H1 (cell line): Measurements from ENCODE around the gene TPP1. TPM values are rescaled to one million over a fixed set of nuclear protein-coding genes. Genes with fewer than 3 reads are reported as not detected.

Experiments used
- BRCA1 ChIP-seq: IDR thresholded peaks from 2 replicates; pipeline ENCODE4 v1.6.1; 2012; ENCODE audit warnings: low read depth, low read length, improper control_type of control experiment
- CHD7 ChIP-seq: fragments of 300-600 bp; sonication (generic); IDR thresholded peaks from 2 replicates; pipeline ENCODE4 v1.7.1; 2012; ENCODE audit warnings: low read length, moderate library complexity, mild to moderate bottlenecking, inconsistent platforms; ENCODE audit not compliant: insufficient replicate concordance
- CTCF ChIP-seq, 3 experiments: IDR thresholded peaks; 1 replicate in 2 of 3; 2 replicates in 1 of 3; pipeline versions ENCODE4 v1.5.1 to v1.6.1; 2011; ENCODE audit warnings: low read length in 3 of 3, mild to moderate bottlenecking in 3 of 3, inconsistent platforms in 2 of 3, low read depth in 1 of 3, moderate library complexity in 1 of 3; ENCODE audit not compliant: insufficient read depth in 1 of 3; ENCODE audit errors: control extremely low read depth in 1 of 3
- GTF2F1 ChIP-seq: IDR thresholded peaks from 2 replicates; pipeline ENCODE4 v1.6.1; 2012; ENCODE audit warnings: low read depth, low read length, improper control_type of control experiment, borderline replicate concordance
- KDM4A ChIP-seq: IDR thresholded peaks from one replicate; pipeline ENCODE4 v1.7.1; 2012; ENCODE audit warnings: low read depth, mild to moderate bottlenecking, moderate library complexity, low read length, inconsistent platforms; ENCODE audit not compliant: severe bottlenecking
- NANOG ChIP-seq: IDR thresholded peaks from 2 replicates; pipeline ENCODE4 v1.6.1; 2011; ENCODE audit warnings: low read length, low read depth, mild to moderate bottlenecking, inconsistent platforms; ENCODE audit not compliant: insufficient read depth, poor library complexity, severe bottlenecking
- PHF8 ChIP-seq: fragments of 200-600 bp; sonication (generic); conservative IDR thresholded peaks from 2 replicates; pipeline ENCODE4 v1.7.1; 2012; ENCODE audit warnings: low read depth, mild to moderate bottlenecking, inconsistent platforms, low read length, moderate library complexity
- RBBP5 ChIP-seq: IDR thresholded peaks from 2 replicates; pipeline ENCODE4 v1.7.1; 2012; ENCODE audit warnings: low read depth, mild to moderate bottlenecking, inconsistent platforms, low read length, moderate library complexity, borderline replicate concordance
- RFX5 ChIP-seq: IDR thresholded peaks from 2 replicates; pipeline ENCODE4 v1.6.1; 2011; ENCODE audit warnings: low read depth, low read length, improper control_type of control experiment, borderline replicate concordance
- polyA plus RNA-seq, 7 experiments: library from polyadenylated mRNA; depleted of rRNA in 3 of 7; stranded (reverse) in 5 of 7; unstranded in 2 of 7; fragments of >200 nt in 5 of 7; fragments of 200-250 nt in 2 of 7; gene quantifications; 1 replicate in 5 of 7; 2 replicates in 1 of 7; 4 replicates in 1 of 7; pipeline versions ENCODE4 v1.2.1 to v1.2.3, GENCODE V29; 2011 to 2013; ENCODE audit warnings: missing spikeins in 2 of 7, mixed read lengths in 2 of 7
- total RNA-seq: library from RNA; stranded (reverse); fragmentation: NEBNext Ultra II Directional; extraction: Animal tissue kit (Norgen Biotek cat#: 25700); gene quantifications from 2 replicates; pipeline ENCODE4 v1.2.1, GENCODE V29; 2021

The TPP1 gene
- total and polyA plus RNA-seq, 2 of the 8 experiments (the other 6 are each of a cell fraction or from before 2014, with no cell fraction given), result 36.1 to 77.5 TPM

- TF ChIP-seq CHD7 (no peak), GTF2F1 (no peak), BRCA1 (no peak), NANOG (no peak), KDM4A (no peak), PHF8 (no peak), RFX5 (no peak), RBBP5 (no peak), CTCF (IDR thresholded peaks at IDR 0.05; ENCODE audit: control extremely low read depth in 1 of 3, insufficient read depth in 1 of 3, low read depth in 1 of 3, low read length in 3 of 3) (no peak)
These were observed 29.3 kb upstream of the TPP1 start (continued) for GRCh38 chr11:6648501-6648900.
